Stimulated activated CD8-positive, alpha-beta memory T cell treated with anti-CD3 and anti-CD28 coated beads, Interleukin-15, amount 100 ng/mL, for 1 hour (primary cell): ENCODE results near the gene SLC25A13.
"Not testable (repeated sequence)": the region's sequence is repeated elsewhere in the genome, so short reads cannot be mapped to it uniquely, and the experiment has no call there.

Experiments
- DNase-seq: peaks from one replicate; pipeline ENCODE4 v3.0.0-alpha.2; 2020; ENCODE audit warnings: low read depth

Gene SLC25A13

GRCh38 chr7:96321658-96322372 is at the start of gene SLC25A13:
SLC25A13 (minus strand) TSS chr7:96322098; CDS start chr7:96321956, 142 bp downstream.
- DNase-seq = peak; percentile 14

- DNase-seq = not testable (repeated sequence)
Measured at GRCh38 chr7:96365916-96366315, 44.0 kb upstream of the SLC25A13 start.

- DNase-seq = no peak
Measured at GRCh38 chr7:96361116-96361857, 39.4 kb upstream of the SLC25A13 start.

GRCh38 chr7:96359876-96360275 is 38.0 kb upstream of the SLC25A13 start:
- no peak for DNase-seq

GRCh38 chr7:96358236-96358971 is 36.5 kb upstream of the SLC25A13 start:
- not testable (repeated sequence) for DNase-seq

GRCh38 chr7:96355990-96356506 is 34.1 kb upstream of the SLC25A13 start:
- DNase-seq = no peak

- no peak for DNase-seq
Measured at GRCh38 chr7:96354881-96355280, 33.0 kb upstream of the SLC25A13 start.

- no peak for DNase-seq
Measured at GRCh38 chr7:96349572-96349971, 27.7 kb upstream of the SLC25A13 start.

GRCh38 chr7:96347471-96347870 is 25.6 kb upstream of the SLC25A13 start:
- DNase-seq = no peak

- DNase-seq = no peak
Measured at GRCh38 chr7:96346293-96346953, 24.5 kb upstream of the SLC25A13 start.

GRCh38 chr7:96344236-96344635 is 22.3 kb upstream of the SLC25A13 start:
- DNase-seq = no peak

- DNase-seq = no peak
Measured at GRCh38 chr7:96342049-96342448, 20.2 kb upstream of the SLC25A13 start.

- no peak for DNase-seq
Measured at GRCh38 chr7:96337519-96337918, 15.6 kb upstream of the SLC25A13 start.

- DNase-seq = no peak
Measured at GRCh38 chr7:96332325-96332724, 10.4 kb upstream of the SLC25A13 start.

- no peak for DNase-seq
Measured at GRCh38 chr7:96331775-96332174, 9.9 kb upstream of the SLC25A13 start.

GRCh38 chr7:96331233-96331632 is 9.3 kb upstream of the SLC25A13 start:
- DNase-seq = no peak

GRCh38 chr7:96330193-96330592 is 8.3 kb upstream of the SLC25A13 start:
- no peak for DNase-seq

GRCh38 chr7:96329241-96329640 is 7.3 kb upstream of the SLC25A13 start:
- DNase-seq = no peak

GRCh38 chr7:96328016-96328415 is 6.1 kb upstream of the SLC25A13 start:
- no peak for DNase-seq

- no peak for DNase-seq
Measured at GRCh38 chr7:96327429-96327828, 5.5 kb upstream of the SLC25A13 start.

GRCh38 chr7:96326752-96327151 is 4.9 kb upstream of the SLC25A13 start:
- DNase-seq = not testable (repeated sequence)

- DNase-seq = no peak
Measured at GRCh38 chr7:96322847-96323461, 1.1 kb upstream of the SLC25A13 start.
